HepG2 (cell line): ENCODE measurements around the gene LRRC72.

ENCODE experiments used
- CTCF ChIP-seq: sonication (generic); formaldehyde crosslinking; IDR thresholded peaks from 2 replicates; pipeline ENCODE4 v1.5.0; 2020; ENCODE audit warnings: mild to moderate bottlenecking, missing genetic modification reagents, moderate library complexity
- EP300 ChIP-seq, 3 experiments: sonication (generic) in 1 of 3; formaldehyde crosslinking in 1 of 3; IDR thresholded peaks; 2 replicates each; pipeline versions ENCODE4 v1.5.1 to v1.6.1; 2011 to 2020; ENCODE audit warnings: low read depth in 2 of 3, low read length in 2 of 3, borderline replicate concordance in 1 of 3, improper control_type of control experiment in 1 of 3, mild to moderate bottlenecking in 1 of 3, missing genetic modification reagents in 1 of 3, moderate library complexity in 1 of 3
- FOXO1 ChIP-seq: sonication (generic); formaldehyde crosslinking; IDR thresholded peaks from 2 replicates; pipeline ENCODE4 v1.4.0; 2020; ENCODE audit warnings: missing genetic modification reagents
- HDAC2 ChIP-seq: sonication (generic); formaldehyde crosslinking; IDR thresholded peaks from 2 replicates; pipeline ENCODE4 v1.4.0; 2020; ENCODE audit warnings: missing genetic modification reagents
- MTF2 ChIP-seq: sonication (generic); formaldehyde crosslinking; IDR thresholded peaks from 2 replicates; pipeline ENCODE4 v1.5.0; 2020; ENCODE audit warnings: missing genetic modification reagents, borderline replicate concordance
- REST ChIP-seq, 2 experiments: IDR thresholded peaks; 2 replicates each; pipeline ENCODE4 v1.6.1; 2011 to 2012; ENCODE audit warnings: low read length in 2 of 2, borderline replicate concordance in 1 of 2, low read depth in 1 of 2, mild to moderate bottlenecking in 1 of 2, moderate library complexity in 1 of 2
- SALL1 ChIP-seq: sonication (generic); formaldehyde crosslinking; IDR thresholded peaks from 2 replicates; pipeline ENCODE4 v1.8.0; 2022; ENCODE audit warnings: mild to moderate bottlenecking, missing genetic modification reagents
- TAF1 ChIP-seq: sonication (generic); formaldehyde crosslinking; IDR thresholded peaks from 2 replicates; pipeline ENCODE4 v1.4.0; 2020; ENCODE audit warnings: missing genetic modification reagents
- ZNF253 ChIP-seq: sonication (generic); formaldehyde crosslinking; IDR thresholded peaks from 2 replicates; pipeline ENCODE4 v1.8.0; 2022; ENCODE audit warnings: mild to moderate bottlenecking, missing genetic modification reagents, borderline replicate concordance
- ZNF317 ChIP-seq: sonication (generic); formaldehyde crosslinking; IDR thresholded peaks from 2 replicates; pipeline ENCODE4 v1.5.0; 2020; ENCODE audit warnings: mild to moderate bottlenecking, missing genetic modification reagents
- ZNF318 ChIP-seq: sonication (generic); formaldehyde crosslinking; IDR thresholded peaks from 2 replicates; pipeline ENCODE4 v1.4.0; 2020; ENCODE audit warnings: mild to moderate bottlenecking, missing genetic modification reagents
- ZNF547 ChIP-seq: sonication (generic); formaldehyde crosslinking; IDR thresholded peaks from 2 replicates; pipeline ENCODE4 v1.5.1; 2020; ENCODE audit warnings: mild to moderate bottlenecking, missing genetic modification reagents
- ZNF772 ChIP-seq: sonication (generic); formaldehyde crosslinking; IDR thresholded peaks from 2 replicates; pipeline ENCODE4 v1.5.0; 2020; ENCODE audit warnings: mild to moderate bottlenecking, missing genetic modification reagents

GRCh38 chr7:16558761-16559302, 32.2 kb downstream of the LRRC72 start:
- no peak for TF ChIP-seq TAF1
- no peak for TF ChIP-seq CTCF (CRISPR knock-in tag)
- TF ChIP-seq ZNF317 (CRISPR knock-in tag), result no peak
- TF ChIP-seq ZNF547 (CRISPR knock-in tag), result no peak
- no peak for TF ChIP-seq HDAC2 (CRISPR knock-in tag)
- no peak for TF ChIP-seq EP300 (IDR thresholded peaks at IDR 0.05; ENCODE audit: low read depth in 2 of 2, low read length in 2 of 2)
- no peak for TF ChIP-seq EP300 (CRISPR knock-in tag; IDR thresholded peaks at IDR 0.05; ENCODE audit: borderline replicate concordance)
- TF ChIP-seq FOXO1 (CRISPR knock-in tag), result no peak
- no peak for TF ChIP-seq ZNF318 (CRISPR knock-in tag)
- TF ChIP-seq SALL1, result no peak
- no peak for TF ChIP-seq MTF2
- no peak for TF ChIP-seq REST (IDR thresholded peaks at IDR 0.05; ENCODE audit: borderline replicate concordance in 1 of 2, low read depth in 1 of 2, low read length in 2 of 2)
- no peak for TF ChIP-seq ZNF253
- no peak for TF ChIP-seq ZNF772 (CRISPR knock-in tag)
